HepG2 (cell line): Measurements from ENCODE around the gene NFX1. TPM values are rescaled to one million over a fixed set of nuclear protein-coding genes. Genes with fewer than 3 reads are reported as not detected.

Experiments
- ATAC-seq: fragments of 200-7000 bp; cut with Tn5 transposase; 3 replicates; pipeline ENCODE4 v1.9.1; 2020; ENCODE audit warnings: mild to moderate bottlenecking, moderate library complexity
- BruUV-seq: library from RNA; stranded (reverse); fragments of 400-500 nt; replicated peaks from 2 replicates; lab custom pipeline; 2021; lab: Mats Ljungman, UMichigan
- CTCF ChIA-PET: fragments of 300-600 bp; formaldehyde crosslinking; extraction: SDS; loops from one replicate; lab custom pipeline; 2021; ENCODE audit warnings: low total read pairs, inconsistent platforms, low intra/inter-chr PET ratio; lab: Yijun Ruan, JAX
- POLR2A ChIA-PET: fragments of 350-600 bp; sonication (Branson Sonifier 250); formaldehyde crosslinking; loops from one replicate; lab custom pipeline; 2020; ENCODE audit warnings: antibody characterized with exemption, inconsistent platforms; lab: Yijun Ruan, JAX
- DNase-seq: peaks from one replicate; pipeline ENCODE4 v3.0.0-alpha.2; 2015; ENCODE audit warnings: low spot score
- FAIRE-seq: peaks from 3 replicates; lab custom pipeline; 2011; peaks lifted over from hg19 to GRCh38; lab: Jason Lieb, UNC
- H2AFZ ChIP-seq: one replicate; pipeline ENCODE4 v1.6.1; 2011; ENCODE audit warnings: low read length, inconsistent platforms
- H3K27ac ChIP-seq: fragments of 300-600 bp; 3 replicates; pipeline ENCODE4 v1.8.0; 2011; ENCODE audit warnings: mixed run types, mild to moderate bottlenecking, mixed read lengths, low read length, inconsistent platforms; ENCODE audit not compliant: insufficient read depth; ENCODE audit errors: extremely low read length
- H3K27me3 ChIP-seq, 2 experiments: fragments of 200-600 bp in 1 of 2; 2 replicates in 1 of 2; 3 replicates in 1 of 2; pipeline versions ENCODE4 v1.6.0 to v1.8.0; 2011; ENCODE audit warnings: low read length in 2 of 2, mild to moderate bottlenecking in 2 of 2, moderate library complexity in 2 of 2, inconsistent platforms in 1 of 2; ENCODE audit not compliant: insufficient read depth in 2 of 2, control insufficient read depth in 1 of 2
- H3K36me3 ChIP-seq, 2 experiments: fragments of 200-600 bp in 1 of 2; replicated peaks in 1 of 2; 2 replicates in 1 of 2; 3 replicates in 1 of 2; pipeline versions ENCODE4 v1.5.1 to v1.8.0; 2011; ENCODE audit warnings: low read length in 2 of 2, inconsistent platforms in 1 of 2; ENCODE audit not compliant: insufficient read depth in 2 of 2, control insufficient read depth in 1 of 2
- H3K4me1 ChIP-seq: 2 replicates; pipeline ENCODE4 v1.5.1; 2012; ENCODE audit warnings: low read length, inconsistent platforms; ENCODE audit not compliant: insufficient read depth
- H3K4me2 ChIP-seq: 2 replicates; pipeline ENCODE4 v1.6.0; 2011; ENCODE audit warnings: low read depth, low read length, inconsistent platforms
- H3K4me3 ChIP-seq, 3 experiments: fragments of 200-600 bp in 1 of 3; sonication (generic), shearing (Covaris generic) in 1 of 3; replicated peaks in 1 of 3; 2 replicates each; pipeline ENCODE4 v1.5.1; 2011 to 2016; ENCODE audit warnings: low read length in 3 of 3, inconsistent platforms in 2 of 3, low read depth in 2 of 3, mild to moderate bottlenecking in 2 of 3, control low read depth in 1 of 3, mixed read lengths in 1 of 3; ENCODE audit not compliant: insufficient read depth in 1 of 3
- H3K79me2 ChIP-seq: one replicate; pipeline ENCODE4 v1.6.1; 2011; ENCODE audit warnings: low read length, inconsistent platforms; ENCODE audit not compliant: insufficient read depth
- H3K9ac ChIP-seq: 2 replicates; pipeline ENCODE4 v1.6.0; 2011; ENCODE audit warnings: mild to moderate bottlenecking, low read depth, low read length, inconsistent platforms; ENCODE audit not compliant: insufficient read depth
- H3K9me3 ChIP-seq: 2 replicates; pipeline ENCODE4 v1.5.1; 2012; ENCODE audit warnings: mild to moderate bottlenecking, low read length
- H4K20me1 ChIP-seq: 2 replicates; pipeline ENCODE4 v1.6.0; 2011; ENCODE audit warnings: inconsistent platforms, mild to moderate bottlenecking, low read length, moderate library complexity; ENCODE audit not compliant: insufficient read depth
- AGO1 ChIP-seq: fragments of 200-400 bp; formaldehyde crosslinking; IDR thresholded peaks from 2 replicates; pipeline ENCODE4 v1.6.1; 2017; ENCODE audit warnings: mild to moderate bottlenecking, low read depth, low read length, moderate library complexity; ENCODE audit not compliant: poor library complexity, severe bottlenecking
- CEBPB ChIP-seq: IDR thresholded peaks from 2 replicates; pipeline ENCODE4 v1.6.1; 2011; ENCODE audit warnings: low read depth, low read length, improper control_type of control experiment, borderline replicate concordance
- CEBPG ChIP-seq: IDR thresholded peaks from 2 replicates; pipeline ENCODE4 v1.6.1; 2016
- E2F2 ChIP-seq: sonication (generic); formaldehyde crosslinking; IDR thresholded peaks from 2 replicates; pipeline ENCODE4 v1.4.0; 2020; ENCODE audit warnings: missing genetic modification reagents, borderline replicate concordance
- FOXK1 ChIP-seq: sonication (generic); formaldehyde crosslinking; IDR thresholded peaks from 2 replicates; pipeline ENCODE4 v1.4.0; 2020; ENCODE audit warnings: low read depth, missing genetic modification reagents, borderline replicate concordance
- GLI4 ChIP-seq: sonication (generic); formaldehyde crosslinking; IDR thresholded peaks from 2 replicates; pipeline ENCODE4 v1.5.1; 2020; ENCODE audit warnings: missing genetic modification reagents, mild to moderate bottlenecking, moderate library complexity, borderline replicate concordance
- MIER3 ChIP-seq: IDR thresholded peaks from 2 replicates; pipeline ENCODE4 v1.6.1; 2016; ENCODE audit warnings: missing compliant biosample characterization, borderline replicate concordance
- TAF15 ChIP-seq: fragments of 200-400 bp; formaldehyde crosslinking; IDR thresholded peaks from one replicate; pipeline ENCODE4 v1.6.1; 2018; ENCODE audit warnings: mild to moderate bottlenecking, low read depth, low read length; ENCODE audit not compliant: poor library complexity, severe bottlenecking
- ZNF101 ChIP-seq: sonication (generic); formaldehyde crosslinking; IDR thresholded peaks from 2 replicates; pipeline ENCODE4 v1.4.0; 2020; ENCODE audit warnings: mild to moderate bottlenecking, low read depth, missing genetic modification reagents, borderline replicate concordance
- ZNF124 ChIP-seq: sonication (generic); formaldehyde crosslinking; IDR thresholded peaks from 2 replicates; pipeline ENCODE4 v1.4.0; 2020; ENCODE audit warnings: missing genetic modification reagents
- ZNF235 ChIP-seq: sonication (generic); formaldehyde crosslinking; IDR thresholded peaks from 2 replicates; pipeline ENCODE4 v1.8.1; 2023; ENCODE audit warnings: mild to moderate bottlenecking, missing genetic modification reagents, borderline replicate concordance
- ZNF558 ChIP-seq: sonication (generic); formaldehyde crosslinking; IDR thresholded peaks from 2 replicates; pipeline ENCODE4 v1.9.0; 2022; ENCODE audit warnings: mild to moderate bottlenecking, missing genetic modification reagents, borderline replicate concordance
- ZUFSP ChIP-seq: sonication (generic); formaldehyde crosslinking; IDR thresholded peaks from 2 replicates; pipeline ENCODE4 v1.9.0; 2021; ENCODE audit warnings: missing genetic modification reagents, mild to moderate bottlenecking, borderline replicate concordance
- WGBS: methylation state at CpG from one replicate; pipeline ENCODE4 v1.1.6; 2017; ENCODE audit warnings: low lambda C conversion rate; 5-methylcytosine and 5-hydroxymethylcytosine counted together
- in situ Hi-C: cut with HindIII; loops from 2 replicates; pipeline ENCODE4 v1.10.0; 2017; ENCODE audit warnings: low pct_unique_long_range_greater_than_20kb; ENCODE audit not compliant: extremely low pct_ligation_motif_present
- intact Hi-C: fragments of 100-400 bp; cut with micrococcal nuclease; formaldehyde crosslinking; loops from one replicate; pipeline ENCODE4 v1.10.0; 2022; ENCODE audit not compliant: unreplicated experiment
- polyA plus RNA-seq, 8 experiments: library from polyadenylated mRNA; depleted of rRNA in 3 of 8; stranded (reverse) in 7 of 8; unstranded in 1 of 8; fragments of >200 nt; fragmentation: Illumina TruSeq in 4 of 8; extraction: Trizol in 4 of 8; gene quantifications; 2 replicates each; pipeline versions ENCODE4 v1.2.1 to v1.2.3, GENCODE V29; 2011 to 2016; ENCODE audit warnings: low read depth in 4 of 8, missing spikeins in 1 of 8, mixed read lengths in 1 of 8; ENCODE audit not compliant: insufficient read depth in 1 of 8
- total RNA-seq, 5 experiments: library from RNA; depleted of rRNA; stranded (reverse); fragments of >200 nt; fragmentation: Illumina TruSeq; extraction: Trizol; gene quantifications; 2 replicates each; pipeline ENCODE4 v1.2.3, GENCODE V29; 2016; ENCODE audit warnings: low read depth in 1 of 5
- TF ChIP-seq, protein P1 (sequence below): sonication (generic); formaldehyde crosslinking; IDR thresholded peaks from 2 replicates; pipeline ENCODE4 v1.4.0; 2020; ENCODE audit warnings: mild to moderate bottlenecking, low read depth, missing genetic modification reagents

Gene NFX1
- total and polyA plus RNA-seq, 2 of the 13 experiments (the other 11 are each of a cell fraction or from before 2014, with no cell fraction given) = 23.9 to 27.5 TPM

DNA sequence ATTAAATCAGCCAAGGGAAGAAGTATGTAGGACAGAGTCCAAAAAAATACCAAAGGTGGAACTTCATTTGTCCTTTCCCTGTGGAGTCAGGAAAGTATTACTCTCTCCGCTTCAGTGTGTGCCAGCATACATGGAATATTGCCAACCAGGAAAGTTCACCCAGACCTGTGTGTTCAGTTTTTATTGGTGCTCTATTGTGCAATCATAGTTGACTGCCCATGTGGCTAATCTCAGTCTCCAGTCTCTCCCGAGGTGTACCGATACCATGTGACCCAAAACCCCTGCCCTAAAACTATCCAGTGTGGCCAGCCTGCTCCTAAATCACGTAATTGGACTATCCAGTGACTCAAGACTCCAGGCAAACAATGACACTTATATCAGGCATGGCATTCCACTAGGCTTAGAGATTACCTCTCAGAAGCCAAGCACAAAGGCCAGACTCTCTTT is 38.8 kb downstream of the NFX1 start:
- FAIRE-seq = no peak
- no peak for DNase-seq
- WGBS = 93% methylated on average over 3 of the region's 4 CpGs

GRCh38 chr9:33329979-33330378 is 39.7 kb downstream of the NFX1 start:
- CTCF ChIA-PET = no interaction called here
- TF ChIP-seq TAF15 (no peak), ZNF558 (CRISPR knock-in tag) (no peak), AGO1 (no peak), ZNF101 (no peak), ZUFSP (CRISPR knock-in tag) (no peak), FOXK1 (CRISPR knock-in tag) (no peak), GLI4 (CRISPR knock-in tag) (no peak), E2F2 (CRISPR knock-in tag) (no peak), MIER3 (CRISPR knock-in tag) (no peak), ZNF124 (no peak), ZNF235 (no peak)
- TF ChIP-seq, protein P1, sequence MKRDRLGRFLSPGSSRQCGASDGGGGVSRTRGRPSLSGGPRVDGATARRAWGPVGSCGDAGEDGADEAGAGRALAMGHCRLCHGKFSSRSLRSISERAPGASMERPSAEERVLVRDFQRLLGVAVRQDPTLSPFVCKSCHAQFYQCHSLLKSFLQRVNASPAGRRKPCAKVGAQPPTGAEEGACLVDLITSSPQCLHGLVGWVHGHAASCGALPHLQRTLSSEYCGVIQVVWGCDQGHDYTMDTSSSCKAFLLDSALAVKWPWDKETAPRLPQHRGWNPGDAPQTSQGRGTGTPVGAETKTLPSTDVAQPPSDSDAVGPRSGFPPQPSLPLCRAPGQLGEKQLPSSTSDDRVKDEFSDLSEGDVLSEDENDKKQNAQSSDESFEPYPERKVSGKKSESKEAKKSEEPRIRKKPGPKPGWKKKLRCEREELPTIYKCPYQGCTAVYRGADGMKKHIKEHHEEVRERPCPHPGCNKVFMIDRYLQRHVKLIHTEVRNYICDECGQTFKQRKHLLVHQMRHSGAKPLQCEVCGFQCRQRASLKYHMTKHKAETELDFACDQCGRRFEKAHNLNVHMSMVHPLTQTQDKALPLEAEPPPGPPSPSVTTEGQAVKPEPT (CRISPR knock-in tag) = no peak

More for the DNA sequence above, 38.8 kb downstream of the NFX1 start:
- ATAC-seq = peak; percentile 30; the same call in 2 of the 3 replicates
- no peak overlapping the region for H3K4me2 ChIP-seq
- no peaks in the 10 kb centered on the region for H3K9me3 ChIP-seq
- POLR2A ChIA-PET = no interaction called here
- intact Hi-C loops (no loop called here), in situ Hi-C loops (no loop called here)
- H3K9ac ChIP-seq = no peak overlapping the region
- H3K79me2 ChIP-seq = no peaks in the 10 kb centered on the region
- H3K4me1 ChIP-seq = no peaks in the 10 kb centered on the region
- BruUV-seq = no TSS peak
- no peak overlapping the region for H3K4me3 ChIP-seq
- H3K36me3 ChIP-seq = peaks cover 14 to 32% of the 10 kb centered on the region in 2 experiments
- CTCF ChIA-PET = no interaction called here
- peak; percentile 85 for TF ChIP-seq CEBPB
- peak; percentile 37; the same call in 1 of the 2 replicates for TF ChIP-seq CEBPG (CRISPR knock-in tag)
- no peak for TF ChIP-seq AGO1
- no peak overlapping the region for H3K27ac ChIP-seq
- H4K20me1 ChIP-seq = no peaks in the 10 kb centered on the region
- no peak overlapping the region for H2AFZ ChIP-seq
- no peaks in the 10 kb centered on the region for H3K27me3 ChIP-seq

More at GRCh38 chr9:33329979-33330378, 39.7 kb downstream of the NFX1 start:
- in situ Hi-C loops = no loop called here
- FAIRE-seq (no peak), DNase-seq (no peak), ATAC-seq (no peak)
- no peak overlapping the region for H3K27ac ChIP-seq
- intact Hi-C loops = no loop called here
- POLR2A ChIA-PET = interaction anchor here (0.6 kb wide), 1 partner anchor 27 kb away, joined by 3 read pairs; no protein-coding TSS in a partner anchor
- H3K9ac ChIP-seq = no peak overlapping the region
- no peaks in the 10 kb centered on the region for H3K9me3 ChIP-seq
- H3K27me3 ChIP-seq = no peaks in the 10 kb centered on the region
- H3K36me3 ChIP-seq = peaks cover 14 to 32% of the 10 kb centered on the region in 2 experiments
- no TSS peak for BruUV-seq
- no peak overlapping the region for H3K4me2 ChIP-seq
- WGBS = 94% methylated on average over 5 of the region's 5 CpGs
- no peak overlapping the region for H2AFZ ChIP-seq
- H3K79me2 ChIP-seq = no peaks in the 10 kb centered on the region
- no peaks in the 10 kb centered on the region for H3K4me1 ChIP-seq
- no peak overlapping the region for H3K4me3 ChIP-seq
- no peaks in the 10 kb centered on the region for H4K20me1 ChIP-seq
